ENCODE data around the gene CLEC3B. TPM values are rescaled to one million over a fixed set of nuclear protein-coding genes. Genes with fewer than 3 reads are reported as not detected.

The CLEC3B gene
- polyA plus RNA-seq, 3 donors = 3.9 to 22.7 (median 14.5) TPM

DNA sequence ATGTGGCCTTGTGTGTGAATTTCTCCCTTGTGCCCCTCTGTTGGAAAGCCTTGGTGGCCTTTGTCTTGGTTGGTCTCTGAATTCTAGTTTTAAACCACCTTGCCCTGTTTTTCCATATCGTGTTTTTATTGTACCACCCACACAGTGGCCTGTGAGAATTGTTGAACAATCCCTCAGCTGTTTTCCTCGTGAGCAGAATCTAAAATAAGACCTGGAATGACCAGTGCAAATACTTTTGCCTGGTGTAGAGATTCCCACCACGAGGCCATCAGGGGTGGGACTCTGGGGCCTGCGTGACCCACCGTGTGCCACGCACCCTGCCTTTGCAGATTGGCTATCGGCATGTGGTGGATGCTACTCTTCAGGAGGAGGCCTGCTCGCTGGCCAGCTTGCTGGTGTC is 19.0 kb upstream of the CLEC3B start:
- Histone ChIP-seq H3K4me3 (replicated peaks in 1 of 3; ENCODE audit: low read depth in 2 of 3, low read length in 3 of 3) (no peak overlapping the region), H3K4me1 (ENCODE audit: control insufficient read depth in 1 of 2, insufficient read depth in 2 of 2, low read length in 2 of 2) (peaks cover 12 to 15% of the 10 kb centered on the region in 2 donors), H2AFZ (ENCODE audit: insufficient read depth, low read depth, low read length, poor library complexity, severe bottlenecking) (no peak overlapping the region), H3K9me3 (replicated peaks in 1 of 2; ENCODE audit: control insufficient read depth in 1 of 2, insufficient read depth in 1 of 2, low read length in 2 of 2) (no peaks in the 10 kb centered on the region), H4K20me1 (ENCODE audit: insufficient read depth, low read length) (no peaks in the 10 kb centered on the region), H3K79me2 (ENCODE audit: insufficient read depth, low read length) (no peaks in the 10 kb centered on the region), H3K27me3 (ENCODE audit: control insufficient read depth in 2 of 2, insufficient read depth in 2 of 2, low read length in 2 of 2) (no peaks in the 10 kb centered on the region), H3K9ac (ENCODE audit: insufficient read depth, low read length, poor library complexity, severe bottlenecking) (no peak overlapping the region), H3K36me3 (replicated peaks in 1 of 2; ENCODE audit: control insufficient read depth in 1 of 2, insufficient read depth in 2 of 2, low read length in 2 of 2) (peaks cover 40 to 68% of the 10 kb centered on the region in 2 donors), H3K4me2 (replicated peaks; ENCODE audit: extremely low read depth, low read length, poor library complexity, severe bottlenecking) (no peak overlapping the region), H3K27ac (ENCODE audit: low read depth in 1 of 2, low read length in 2 of 2) (no peak overlapping the region)
- WGBS (ENCODE audit: insufficient coverage) = 96% methylated on average over 6 of the region's 8 CpGs
- H3K27me3 Mint-ChIP-seq (ENCODE audit: low read depth in 3 of 3) = no peaks in the 10 kb centered on the region
- H3K4me1 Mint-ChIP-seq = peaks cover 15% of the 10 kb centered on the region
- peak overlapping the region in 1 of 7 donors; percentile 3 for H3K27ac Mint-ChIP-seq
- peaks cover 58 to 72% of the 10 kb centered on the region in 2 donors for H3K36me3 Mint-ChIP-seq
- TF ChIP-seq, protein P1, sequence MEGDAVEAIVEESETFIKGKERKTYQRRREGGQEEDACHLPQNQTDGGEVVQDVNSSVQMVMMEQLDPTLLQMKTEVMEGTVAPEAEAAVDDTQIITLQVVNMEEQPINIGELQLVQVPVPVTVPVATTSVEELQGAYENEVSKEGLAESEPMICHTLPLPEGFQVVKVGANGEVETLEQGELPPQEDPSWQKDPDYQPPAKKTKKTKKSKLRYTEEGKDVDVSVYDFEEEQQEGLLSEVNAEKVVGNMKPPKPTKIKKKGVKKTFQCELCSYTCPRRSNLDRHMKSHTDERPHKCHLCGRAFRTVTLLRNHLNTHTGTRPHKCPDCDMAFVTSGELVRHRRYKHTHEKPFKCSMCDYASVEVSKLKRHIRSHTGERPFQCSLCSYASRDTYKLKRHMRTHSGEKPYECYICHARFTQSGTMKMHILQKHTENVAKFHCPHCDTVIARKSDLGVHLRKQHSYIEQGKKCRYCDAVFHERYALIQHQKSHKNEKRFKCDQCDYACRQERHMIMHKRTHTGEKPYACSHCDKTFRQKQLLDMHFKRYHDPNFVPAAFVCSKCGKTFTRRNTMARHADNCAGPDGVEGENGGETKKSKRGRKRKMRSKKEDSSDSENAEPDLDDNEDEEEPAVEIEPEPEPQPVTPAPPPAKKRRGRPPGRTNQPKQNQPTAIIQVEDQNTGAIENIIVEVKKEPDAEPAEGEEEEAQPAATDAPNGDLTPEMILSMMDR (IDR thresholded peaks at IDR 0.05) = no peak
- no peak overlapping the region for H3K4me3 Mint-ChIP-seq
- intact Hi-C loops (cut with micrococcal nuclease) = no loop called here
- H3K9me3 Mint-ChIP-seq = peaks cover 0 to 3% (median 0%) of the 10 kb centered on the region in 7 donors
- no peak for DNase-seq

DNA sequence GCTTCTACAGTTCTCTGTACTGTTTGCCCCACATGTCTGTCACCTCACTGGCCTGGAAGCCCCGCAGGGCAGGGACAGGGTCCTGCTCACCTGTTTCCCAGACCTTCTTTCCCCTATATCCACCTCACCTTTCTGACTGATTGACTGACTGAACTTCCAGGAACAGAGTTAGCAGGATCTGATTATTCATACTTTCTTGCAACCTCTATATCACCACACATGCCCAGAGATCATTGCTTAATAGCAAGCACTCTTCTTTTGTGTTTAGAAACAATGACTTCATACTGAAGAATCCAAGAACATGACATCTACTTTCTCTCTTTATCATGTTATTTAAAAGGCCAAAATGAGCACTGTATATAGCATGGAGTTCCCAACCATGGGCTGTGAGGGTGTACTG is 18.0 kb upstream of the CLEC3B start:
- Mint-ChIP-seq H3K9me3 (peaks cover 0 to 3% (median 0%) of the 10 kb centered on the region in 7 donors), H3K4me1 (peaks cover 23% of the 10 kb centered on the region), H3K4me3 (no peak overlapping the region), H3K36me3 (peaks cover 55 to 72% of the 10 kb centered on the region in 2 donors), H3K27ac (no peak overlapping the region), H3K27me3 (ENCODE audit: low read depth in 3 of 3) (no peaks in the 10 kb centered on the region)
- H3K4me2 ChIP-seq (replicated peaks; ENCODE audit: extremely low read depth, low read length, poor library complexity, severe bottlenecking) = no peak overlapping the region
- TF ChIP-seq, protein P1 (IDR thresholded peaks at IDR 0.05) = no peak
- no peak overlapping the region for H3K4me3 ChIP-seq (replicated peaks in 1 of 3; ENCODE audit: low read depth in 2 of 3, low read length in 3 of 3)
- no peaks in the 10 kb centered on the region for H3K9me3 ChIP-seq (replicated peaks in 1 of 2; ENCODE audit: control insufficient read depth in 1 of 2, insufficient read depth in 1 of 2, low read length in 2 of 2)
- H4K20me1 ChIP-seq (ENCODE audit: insufficient read depth, low read length) = no peaks in the 10 kb centered on the region
- intact Hi-C loops (cut with micrococcal nuclease) = no loop called here
- no peak overlapping the region for H3K27ac ChIP-seq (ENCODE audit: low read depth in 1 of 2, low read length in 2 of 2)
- peaks cover 33 to 58% of the 10 kb centered on the region in 2 donors for H3K36me3 ChIP-seq (replicated peaks in 1 of 2; ENCODE audit: control insufficient read depth in 1 of 2, insufficient read depth in 2 of 2, low read length in 2 of 2)
- no peak overlapping the region for H2AFZ ChIP-seq (ENCODE audit: insufficient read depth, low read depth, low read length, poor library complexity, severe bottlenecking)
- no peak overlapping the region for H3K9ac ChIP-seq (ENCODE audit: insufficient read depth, low read length, poor library complexity, severe bottlenecking)
- H3K27me3 ChIP-seq (ENCODE audit: control insufficient read depth in 2 of 2, insufficient read depth in 2 of 2, low read length in 2 of 2) = no peaks in the 10 kb centered on the region
- peaks cover 19 to 23% of the 10 kb centered on the region in 2 donors for H3K4me1 ChIP-seq (ENCODE audit: control insufficient read depth in 1 of 2, insufficient read depth in 2 of 2, low read length in 2 of 2)
- DNase-seq = no peak
- no peaks in the 10 kb centered on the region for H3K79me2 ChIP-seq (ENCODE audit: insufficient read depth, low read length)
- 100% methylated on average over 1 of the region's 1 CpG for WGBS (ENCODE audit: insufficient coverage)

All from CD14-positive monocyte (primary cell).